CD4-positive, alpha-beta T cell treated with Interferon alpha-2 for 1 hour (primary cell): Measurements from ENCODE around the gene ACKR1.

Source experiments
- DNase-seq, 2 donors: peaks; one replicate each; pipeline ENCODE4 v3.0.0-alpha.2; 2020 to 2022

The ACKR1 gene, protein sequence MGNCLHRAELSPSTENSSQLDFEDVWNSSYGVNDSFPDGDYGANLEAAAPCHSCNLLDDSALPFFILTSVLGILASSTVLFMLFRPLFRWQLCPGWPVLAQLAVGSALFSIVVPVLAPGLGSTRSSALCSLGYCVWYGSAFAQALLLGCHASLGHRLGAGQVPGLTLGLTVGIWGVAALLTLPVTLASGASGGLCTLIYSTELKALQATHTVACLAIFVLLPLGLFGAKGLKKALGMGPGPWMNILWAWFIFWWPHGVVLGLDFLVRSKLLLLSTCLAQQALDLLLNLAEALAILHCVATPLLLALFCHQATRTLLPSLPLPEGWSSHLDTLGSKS

DNA sequence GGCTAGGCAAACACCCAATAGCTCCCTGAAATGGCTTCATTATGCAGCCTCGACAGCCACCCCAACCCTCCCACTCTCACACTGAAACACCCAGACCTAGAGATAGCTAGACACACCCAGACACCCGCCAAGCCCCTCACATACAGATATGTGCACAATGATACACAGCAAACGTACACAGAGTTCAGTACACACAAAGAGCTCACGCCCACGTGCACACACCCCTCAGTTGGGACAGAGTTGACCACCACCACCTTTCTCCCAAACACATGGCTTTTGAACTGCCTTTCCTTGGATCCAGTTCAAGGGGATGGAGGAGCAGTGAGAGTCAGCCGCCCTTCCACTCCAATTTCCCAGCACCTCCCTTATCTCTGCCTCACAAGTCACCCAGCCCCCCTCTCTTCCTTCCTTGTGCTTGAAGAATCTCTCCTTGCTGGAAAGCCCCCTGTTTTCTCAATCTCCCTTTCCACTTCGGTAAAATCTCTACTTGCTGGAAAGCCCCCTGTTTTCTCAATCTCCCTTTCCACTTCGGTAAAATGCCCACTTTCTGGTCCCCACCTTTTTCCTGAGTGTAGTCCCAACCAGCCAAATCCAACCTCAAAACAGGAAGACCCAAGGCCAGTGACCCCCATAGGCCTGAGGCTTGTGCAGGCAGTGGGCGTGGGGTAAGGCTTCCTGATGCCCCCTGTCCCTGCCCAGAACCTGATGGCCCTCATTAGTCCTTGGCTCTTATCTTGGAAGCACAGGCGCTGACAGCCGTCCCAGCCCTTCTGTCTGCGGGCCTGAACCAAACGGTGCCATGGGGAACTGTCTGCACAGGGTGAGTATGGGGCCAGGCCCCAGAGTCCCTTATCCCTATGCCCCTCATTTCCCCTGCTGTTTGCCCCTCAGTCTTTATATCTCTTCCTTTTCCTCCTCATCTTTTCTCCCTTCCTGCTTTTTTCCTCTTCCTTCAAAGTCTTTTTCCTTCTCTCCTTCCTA is at the start of gene ACKR1:
Gene ACKR1, plus strand, starts transcription at position 715 of the 981 bp plus-strand sequence. Its CDS starts 85 bp downstream, at position 800.
- no peak for DNase-seq

GRCh38 chr1:159161001-159161718 is 43.5 kb upstream of the ACKR1 start:
- peak; percentile 62 to 64 for DNase-seq

DNA sequence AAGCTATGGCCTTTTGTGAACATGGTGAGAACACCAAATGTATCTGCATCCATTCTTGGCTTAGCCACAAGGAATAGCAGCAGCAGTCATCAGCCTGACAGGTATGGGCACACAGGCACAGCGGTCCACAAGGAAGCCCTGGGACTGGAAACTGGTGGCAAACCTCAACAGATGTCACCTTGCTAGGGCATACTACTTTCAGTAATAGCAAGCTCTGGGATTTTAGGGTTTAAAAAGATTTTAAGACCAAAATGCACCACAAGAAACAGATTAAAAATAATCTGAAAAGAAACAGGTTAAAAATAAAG is 43.0 kb upstream of the ACKR1 start:
- DNase-seq = no peak

DNA sequence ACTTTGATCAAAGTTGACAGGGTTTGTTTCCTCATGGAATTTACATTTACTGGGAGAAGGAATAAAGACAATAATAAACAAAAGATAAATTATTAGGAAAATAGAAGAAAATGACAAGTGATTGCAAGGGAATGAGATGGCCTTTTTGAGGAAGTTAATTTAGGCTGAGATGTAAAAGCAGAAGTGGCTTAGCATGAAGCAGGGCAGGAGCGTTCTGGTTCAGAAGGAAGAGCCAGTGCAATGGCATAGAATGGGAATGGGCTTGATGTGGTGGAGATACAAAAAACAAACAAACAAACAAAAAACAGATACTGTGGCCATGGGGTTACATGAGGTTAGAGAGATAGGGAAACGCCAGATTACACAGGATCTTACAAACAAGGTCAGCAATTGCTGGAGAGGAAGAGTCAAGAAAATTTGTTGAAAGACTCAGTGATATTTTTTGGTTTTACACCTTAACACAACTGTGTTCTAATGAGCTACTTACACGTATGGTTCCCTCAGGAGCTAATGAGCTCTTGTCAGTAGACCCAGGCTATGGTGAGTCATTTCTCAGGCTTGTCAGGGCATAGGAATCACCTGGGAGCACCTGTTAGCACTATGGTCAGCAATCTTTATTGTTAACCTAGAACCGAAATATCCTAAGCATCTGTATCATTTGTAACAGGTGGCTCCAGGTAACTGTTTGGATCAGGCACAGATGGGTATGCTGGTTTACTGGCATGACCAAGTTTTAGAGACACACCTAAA is 42.0 kb upstream of the ACKR1 start:
- DNase-seq = no peak

GRCh38 chr1:159163614-159164228 is 41.0 kb upstream of the ACKR1 start:
- DNase-seq = no peak

DNA sequence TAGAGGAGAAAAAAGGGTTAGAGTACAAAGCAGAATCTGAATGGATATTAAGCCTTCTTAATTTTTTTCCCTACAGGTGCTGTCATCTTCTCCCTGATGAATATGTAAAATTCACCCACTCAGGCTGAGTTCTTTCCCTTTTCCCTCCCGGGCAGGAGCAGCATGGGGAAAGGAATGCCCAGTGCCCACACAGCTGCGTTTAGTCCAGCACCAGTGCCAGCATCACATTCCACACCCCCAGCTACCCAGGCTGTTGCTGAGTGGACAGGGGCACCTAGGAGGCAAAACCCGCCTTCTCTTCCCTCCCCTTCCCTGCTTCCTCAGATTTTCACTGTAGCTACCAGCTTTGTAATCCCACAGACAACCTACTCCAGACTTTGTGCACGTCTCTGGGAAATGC is 36.6 kb upstream of the ACKR1 start:
- DNase-seq = no peak

DNA sequence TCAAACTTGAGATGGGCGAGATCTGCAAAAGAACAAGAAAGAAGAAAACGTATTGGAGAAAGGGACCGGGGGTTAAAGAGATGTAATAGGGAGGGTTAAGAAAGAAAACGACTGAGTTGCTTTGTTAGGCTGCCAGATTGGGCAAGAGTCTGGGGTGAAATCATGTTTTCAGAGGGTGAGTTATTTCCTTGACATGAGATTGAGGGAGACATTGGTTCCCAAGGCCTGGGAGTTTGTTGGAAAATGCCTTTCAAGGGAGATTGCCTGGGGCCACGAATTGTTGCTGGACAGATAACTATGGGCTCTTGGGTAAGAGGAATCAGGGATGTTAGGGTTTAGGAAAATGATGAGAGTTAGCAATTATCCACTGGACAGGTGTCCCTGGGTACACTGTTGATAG is 34.0 kb upstream of the ACKR1 start:
- DNase-seq = no peak

DNA sequence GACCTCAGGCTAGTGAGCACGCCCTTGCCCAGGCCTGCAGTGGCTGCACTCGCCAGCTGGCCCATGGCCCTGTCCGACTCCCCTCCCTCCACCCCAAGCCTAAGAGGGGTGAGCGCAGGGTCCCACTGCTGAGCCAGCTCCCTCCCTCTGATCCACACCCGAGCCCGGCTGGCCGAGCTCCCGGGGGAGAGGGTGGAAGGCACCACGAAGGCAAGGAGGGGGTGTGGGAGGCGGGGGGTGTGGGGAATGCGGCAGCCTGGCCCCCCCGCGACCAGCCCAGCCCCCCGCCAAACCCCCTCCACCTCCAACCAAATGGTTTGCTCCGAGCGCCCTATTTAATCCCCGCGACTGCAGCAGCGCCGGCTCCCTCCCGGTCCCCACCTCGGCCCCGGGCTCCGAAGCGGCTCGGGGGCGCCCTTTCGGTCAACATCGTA is 33.4 kb upstream of the ACKR1 start, which contains the start of gene CADM3:
Gene CADM3, plus strand, starts transcription at position 362 of the 434 bp plus-strand sequence. CDS start 151 bp downstream, outside the sequence.
- no peak for DNase-seq

DNA sequence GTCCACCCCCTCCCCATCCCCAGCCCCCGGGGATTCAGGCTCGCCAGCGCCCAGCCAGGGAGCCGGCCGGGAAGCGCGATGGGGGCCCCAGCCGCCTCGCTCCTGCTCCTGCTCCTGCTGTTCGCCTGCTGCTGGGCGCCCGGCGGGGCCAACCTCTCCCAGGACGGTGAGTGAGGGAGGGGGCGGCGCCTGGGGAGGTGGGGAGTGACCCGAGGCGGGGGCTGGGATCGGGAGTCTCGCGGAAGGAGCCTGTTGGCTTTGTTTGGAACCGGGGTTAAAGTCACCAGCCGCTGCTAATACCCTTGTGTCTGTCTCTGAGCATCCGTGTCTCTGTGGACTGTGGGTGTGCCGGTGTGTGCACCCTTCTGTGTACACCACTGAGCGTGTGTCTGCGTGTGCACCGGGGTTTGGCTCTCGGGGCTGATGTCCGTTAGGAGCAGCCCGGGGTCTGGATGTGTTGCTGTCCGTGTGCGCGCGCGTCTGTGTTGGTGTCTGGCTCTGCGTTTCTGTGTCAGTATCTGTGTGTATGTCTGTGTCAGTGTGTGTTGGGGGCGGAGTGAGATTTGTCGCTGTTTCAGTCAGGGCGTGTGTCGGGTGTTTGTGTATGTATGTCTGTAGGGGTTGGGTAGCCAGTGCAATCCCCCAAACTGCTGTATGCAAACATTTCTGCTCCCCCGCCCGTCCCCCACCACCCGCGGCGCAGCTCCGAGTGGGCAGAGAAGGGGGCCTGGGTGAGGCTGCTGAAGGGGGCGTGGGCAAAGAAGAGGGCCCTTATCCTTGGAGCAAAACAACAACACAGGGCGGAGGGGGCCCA is 32.8 kb upstream of the ACKR1 start:
- DNase-seq = no peak

- DNase-seq = no peak
These were observed 31.9 kb upstream of the ACKR1 start for GRCh38 chr1:159172614-159173291.

GRCh38 chr1:159173320-159173719 is 31.4 kb upstream of the ACKR1 start:
- no peak for DNase-seq

DNA sequence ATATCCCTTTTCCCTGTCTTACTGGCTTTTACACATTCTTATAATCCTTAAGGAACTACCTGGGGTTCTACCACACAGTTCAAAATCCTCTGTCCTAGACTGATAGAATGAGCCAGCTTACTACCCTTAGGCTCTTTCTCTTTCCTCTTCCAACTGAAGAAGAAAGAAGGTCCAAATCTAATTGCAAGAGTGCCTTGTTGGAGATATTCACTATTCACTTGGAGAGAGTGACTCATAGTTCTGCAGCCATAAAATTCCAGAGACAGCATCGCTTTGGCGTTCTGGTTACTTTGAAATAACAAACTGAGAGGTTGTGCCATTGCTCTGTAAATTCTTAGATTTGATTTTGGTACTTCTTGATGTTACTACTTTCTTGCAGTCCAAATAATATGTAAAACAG is 29.1 kb upstream of the ACKR1 start:
- DNase-seq = no peak

- DNase-seq = peak in 1 of 2 donors; percentile 28
These were observed 27.3 kb upstream of the ACKR1 start for GRCh38 chr1:159177272-159177907.

- no peak for DNase-seq
These were observed 24.8 kb upstream of the ACKR1 start for GRCh38 chr1:159179906-159180305.

- DNase-seq = no peak
These were observed 24.2 kb upstream of the ACKR1 start for GRCh38 chr1:159180516-159180915.

DNA sequence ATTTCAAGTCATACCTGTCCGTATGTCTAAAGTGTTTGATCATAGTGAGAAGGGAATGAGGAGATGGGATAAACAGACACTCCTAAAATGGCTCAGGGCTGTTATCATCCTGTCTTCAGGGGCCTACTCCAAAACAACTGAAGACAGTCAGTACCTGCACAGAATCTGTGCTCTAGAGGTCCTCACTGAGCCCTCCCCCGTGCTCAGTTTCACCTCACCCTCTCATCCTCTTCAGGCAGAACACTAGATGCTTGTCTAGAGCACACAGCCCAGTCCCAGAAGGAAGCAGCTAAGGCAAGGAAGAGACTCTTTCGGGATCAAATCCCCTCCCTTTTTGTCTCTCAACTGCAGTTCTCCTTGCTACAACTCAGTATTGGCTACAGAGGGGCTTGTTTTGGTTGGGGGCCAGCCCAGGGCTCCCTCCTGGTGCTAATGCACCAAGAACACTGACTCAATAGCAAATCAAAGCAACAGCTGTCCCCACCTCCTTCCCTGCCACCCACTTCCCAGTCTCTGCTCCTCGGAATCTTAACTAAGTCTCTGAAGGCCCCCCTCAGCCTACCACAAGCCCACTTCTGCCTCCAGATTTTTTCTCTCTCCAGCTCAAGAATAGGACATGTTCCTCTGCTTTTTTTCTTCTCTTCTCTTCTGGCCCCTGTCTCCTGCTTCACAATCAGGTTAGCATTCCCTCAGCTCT is 23.2 kb upstream of the ACKR1 start:
- DNase-seq = no peak

GRCh38 chr1:159184201-159184600 is 20.5 kb upstream of the ACKR1 start:
- DNase-seq = no peak

GRCh38 chr1:159185121-159185520 is 19.6 kb upstream of the ACKR1 start:
- no peak for DNase-seq

GRCh38 chr1:159187033-159187432 is 17.6 kb upstream of the ACKR1 start:
- DNase-seq = no peak
